OCI-LY3 (cell line): ENCODE measurements around the gene RHOC.

Experiments
- H2AFZ ChIP-seq: fragments of 200-600, 300-600 bp; shearing (Covaris generic); 2 replicates; pipeline ENCODE4 v1.6.0; 2014; ENCODE audit warnings: antibody characterized with exemption, low read depth, low read length
- H3K27ac ChIP-seq: fragments of 200-600, 300-600 bp; sonication (generic); 2 replicates; pipeline ENCODE4 v1.5.1; 2014; ENCODE audit warnings: mild to moderate bottlenecking, low read length, moderate library complexity, mixed read lengths
- H3K27me3 ChIP-seq: fragments of 200-600, 300-600 bp; sonication (generic); 2 replicates; pipeline ENCODE4 v1.6.1; 2014; ENCODE audit warnings: low read depth, low read length, mixed read lengths
- H3K36me3 ChIP-seq: fragments of 200-600, 300-600 bp; sonication (generic); replicated peaks from 2 replicates; pipeline ENCODE3; 2014; ENCODE audit warnings: low read depth, low read length, mixed read lengths
- H3K4me1 ChIP-seq: fragments of 300-600, 200-600 bp; sonication (generic); 2 replicates; pipeline ENCODE4 v1.6.1; 2014; ENCODE audit warnings: low read length, mixed read lengths
- H3K4me2 ChIP-seq: fragments of 200-600, 300-600 bp; sonication (generic); 2 replicates; pipeline ENCODE4 v1.6.1; 2014; ENCODE audit warnings: low read length, mixed read lengths
- H3K4me3 ChIP-seq: fragments of 300-600, 200-600 bp; sonication (generic); 2 replicates; pipeline ENCODE4 v1.5.1; 2014; ENCODE audit warnings: antibody characterized with exemption, mild to moderate bottlenecking, low read length, moderate library complexity
- H3K79me2 ChIP-seq: fragments of 300-600, 200-600 bp; shearing (Covaris generic); 2 replicates; pipeline ENCODE4 v1.6.1; 2014; ENCODE audit warnings: mild to moderate bottlenecking, low read length, mixed read lengths
- H3K9ac ChIP-seq: fragments of 300-600, 200-600 bp; shearing (Covaris generic); 2 replicates; pipeline ENCODE4 v1.6.0; 2014; ENCODE audit warnings: mild to moderate bottlenecking, low read length, moderate library complexity
- H3K9me3 ChIP-seq: fragments of 200-600, 300-600 bp; shearing (Covaris generic); 2 replicates; pipeline ENCODE4 v1.6.1; 2014; ENCODE audit warnings: low read length, mixed read lengths; ENCODE audit not compliant: insufficient read depth
- H4K20me1 ChIP-seq: fragments of 200-600, 300-600 bp; sonication (generic); 2 replicates; pipeline ENCODE4 v1.6.1; 2016; ENCODE audit warnings: low read length, mixed read lengths; ENCODE audit not compliant: insufficient read depth
- EZH2phosphoT487 ChIP-seq: fragments of 200-600 bp; shearing (Covaris generic); IDR thresholded peaks from 2 replicates; pipeline ENCODE4 v1.6.1; 2018; ENCODE audit warnings: antibody characterized with exemption, mixed run types, low read depth
- TF ChIP-seq, protein P1 (sequence below): fragments of 200-600, 300-600 bp; sonication (generic); IDR thresholded peaks from 2 replicates; pipeline ENCODE4 v1.5.1; 2014; ENCODE audit warnings: antibody characterized with exemption, low read length, low read depth

The RHOC gene

DNA sequence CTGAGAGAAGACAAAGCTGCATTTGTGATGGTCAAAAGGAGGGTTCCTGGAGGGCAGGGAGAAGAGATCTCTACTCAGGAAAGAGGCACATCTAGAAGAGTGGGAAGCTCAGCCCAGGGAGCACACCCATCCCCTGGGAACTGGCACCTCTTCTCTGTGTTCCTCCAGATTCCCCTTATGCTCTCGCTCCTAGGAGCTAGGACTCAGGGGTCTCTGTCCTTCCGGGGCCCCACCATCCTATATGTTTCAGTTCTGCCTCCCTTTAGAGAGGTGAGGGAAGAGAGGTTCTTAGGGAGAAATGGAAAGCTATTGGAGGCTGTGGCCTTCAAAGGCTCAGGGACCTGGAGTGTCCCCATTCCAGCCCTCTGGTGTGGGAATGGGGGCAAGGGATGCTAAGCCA lies 12.8 kb upstream of the RHOC start:
- peaks cover 25% of the 10 kb centered on the region for H3K4me1 ChIP-seq
- H3K4me2 ChIP-seq = no peak overlapping the region
- no peak for TF ChIP-seq EZH2phosphoT487
- TF ChIP-seq, protein P1, sequence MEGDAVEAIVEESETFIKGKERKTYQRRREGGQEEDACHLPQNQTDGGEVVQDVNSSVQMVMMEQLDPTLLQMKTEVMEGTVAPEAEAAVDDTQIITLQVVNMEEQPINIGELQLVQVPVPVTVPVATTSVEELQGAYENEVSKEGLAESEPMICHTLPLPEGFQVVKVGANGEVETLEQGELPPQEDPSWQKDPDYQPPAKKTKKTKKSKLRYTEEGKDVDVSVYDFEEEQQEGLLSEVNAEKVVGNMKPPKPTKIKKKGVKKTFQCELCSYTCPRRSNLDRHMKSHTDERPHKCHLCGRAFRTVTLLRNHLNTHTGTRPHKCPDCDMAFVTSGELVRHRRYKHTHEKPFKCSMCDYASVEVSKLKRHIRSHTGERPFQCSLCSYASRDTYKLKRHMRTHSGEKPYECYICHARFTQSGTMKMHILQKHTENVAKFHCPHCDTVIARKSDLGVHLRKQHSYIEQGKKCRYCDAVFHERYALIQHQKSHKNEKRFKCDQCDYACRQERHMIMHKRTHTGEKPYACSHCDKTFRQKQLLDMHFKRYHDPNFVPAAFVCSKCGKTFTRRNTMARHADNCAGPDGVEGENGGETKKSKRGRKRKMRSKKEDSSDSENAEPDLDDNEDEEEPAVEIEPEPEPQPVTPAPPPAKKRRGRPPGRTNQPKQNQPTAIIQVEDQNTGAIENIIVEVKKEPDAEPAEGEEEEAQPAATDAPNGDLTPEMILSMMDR = no peak
- no peaks in the 10 kb centered on the region for H4K20me1 ChIP-seq
- H3K4me3 ChIP-seq = no peak overlapping the region
- no peaks in the 10 kb centered on the region for H3K36me3 ChIP-seq
- H3K9me3 ChIP-seq = no peaks in the 10 kb centered on the region
- no peak overlapping the region for H3K27ac ChIP-seq
- H3K27me3 ChIP-seq = peaks cover 7% of the 10 kb centered on the region; the same call in 1 of the 2 replicates
- H3K9ac ChIP-seq = no peak overlapping the region
- H3K79me2 ChIP-seq = no peaks in the 10 kb centered on the region
- H2AFZ ChIP-seq = no peak overlapping the region

DNA sequence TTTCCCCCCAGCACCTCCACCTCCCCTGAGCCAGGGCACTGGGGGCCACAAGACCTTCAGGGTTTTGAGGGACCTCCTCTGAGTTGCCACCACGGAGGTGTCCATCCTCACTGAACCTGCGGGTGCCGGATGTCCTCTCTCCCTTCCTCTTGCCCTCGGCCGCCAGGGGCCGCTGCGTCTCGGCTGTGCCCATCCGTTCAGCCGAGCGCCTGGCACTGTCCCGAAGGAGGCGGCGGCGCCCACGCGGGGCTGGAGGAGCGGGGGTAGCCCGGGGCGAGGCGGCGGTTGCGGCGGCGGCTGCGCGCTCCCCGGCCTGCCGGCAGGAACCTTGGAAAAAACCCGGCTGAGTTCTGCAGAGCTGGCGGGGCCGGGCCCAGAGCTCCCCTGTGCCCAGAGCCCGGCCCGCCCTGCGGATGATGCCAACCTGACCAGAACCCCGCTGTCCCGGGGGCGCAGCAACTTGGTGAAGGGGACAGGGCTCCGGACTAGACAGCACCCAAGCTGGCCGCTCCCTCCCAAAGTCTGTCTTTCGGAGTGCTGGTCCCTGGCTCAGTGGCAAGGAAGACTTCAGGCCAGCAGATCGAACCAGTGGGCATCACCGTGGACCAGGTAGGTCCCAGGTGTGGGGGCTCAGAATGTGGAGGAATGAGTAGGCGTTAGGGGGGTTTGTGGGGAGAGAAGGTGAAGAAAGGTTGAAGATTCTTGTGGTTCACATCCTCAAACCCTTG lies 11.9 kb upstream of the RHOC start:
- H3K4me1 ChIP-seq = peaks cover 29% of the 10 kb centered on the region
- H3K9ac ChIP-seq = no peak overlapping the region
- peak overlapping the region; percentile 66 for H3K4me3 ChIP-seq
- H3K79me2 ChIP-seq = no peaks in the 10 kb centered on the region
- H2AFZ ChIP-seq = no peak overlapping the region
- peaks cover 7% of the 10 kb centered on the region; the same call in 1 of the 2 replicates for H3K27me3 ChIP-seq
- H3K36me3 ChIP-seq = no peaks in the 10 kb centered on the region
- H4K20me1 ChIP-seq = no peaks in the 10 kb centered on the region
- H3K27ac ChIP-seq = no peak overlapping the region
- no peak for TF ChIP-seq EZH2phosphoT487
- TF ChIP-seq, protein P1 = peak; percentile 70
- peak overlapping the region; percentile 76 for H3K4me2 ChIP-seq
- no peaks in the 10 kb centered on the region for H3K9me3 ChIP-seq

DNA sequence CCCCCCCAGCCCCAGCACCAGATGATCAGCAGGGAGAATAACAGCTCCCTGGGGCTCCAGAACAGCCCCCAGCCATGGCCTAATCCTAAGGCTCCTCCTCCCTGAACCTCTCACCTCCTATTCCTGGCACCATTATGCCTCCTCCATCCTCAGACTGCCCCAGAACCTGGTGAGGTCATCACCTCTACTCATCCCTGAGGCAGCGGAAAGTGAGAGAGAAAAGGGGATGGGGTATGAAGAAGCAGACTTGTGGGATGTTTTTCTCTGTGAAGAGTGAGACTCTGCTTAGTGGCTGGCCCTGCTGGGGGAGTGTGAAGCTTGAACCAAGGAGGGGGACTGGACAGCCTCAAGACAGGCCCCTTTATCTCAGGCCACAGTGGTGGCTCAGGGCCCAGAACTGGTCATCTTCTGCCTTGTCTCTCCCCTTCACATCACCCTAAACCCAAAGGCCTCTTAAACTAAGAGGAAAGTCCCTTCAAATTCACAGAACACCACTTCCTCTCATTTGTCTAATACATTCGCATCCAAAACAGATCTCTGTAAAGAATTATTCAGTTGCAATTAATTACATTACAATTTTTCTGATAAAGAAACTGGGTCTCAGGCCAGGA lies 10.4 kb upstream of the RHOC start:
- Histone ChIP-seq H3K79me2 (no peaks in the 10 kb centered on the region), H4K20me1 (no peaks in the 10 kb centered on the region), H3K4me1 (peaks cover 36% of the 10 kb centered on the region), H3K4me2 (peak overlapping the region; percentile 43), H3K27me3 (peaks cover 7% of the 10 kb centered on the region; the same call in 1 of the 2 replicates), H3K36me3 (no peaks in the 10 kb centered on the region), H3K27ac (no peak overlapping the region), H3K9me3 (no peaks in the 10 kb centered on the region), H3K4me3 (no peak overlapping the region), H3K9ac (no peak overlapping the region; the same call in 1 of the 2 replicates), H2AFZ (no peak overlapping the region)
- TF ChIP-seq EZH2phosphoT487 = no peak
- TF ChIP-seq, protein P1 = no peak

DNA sequence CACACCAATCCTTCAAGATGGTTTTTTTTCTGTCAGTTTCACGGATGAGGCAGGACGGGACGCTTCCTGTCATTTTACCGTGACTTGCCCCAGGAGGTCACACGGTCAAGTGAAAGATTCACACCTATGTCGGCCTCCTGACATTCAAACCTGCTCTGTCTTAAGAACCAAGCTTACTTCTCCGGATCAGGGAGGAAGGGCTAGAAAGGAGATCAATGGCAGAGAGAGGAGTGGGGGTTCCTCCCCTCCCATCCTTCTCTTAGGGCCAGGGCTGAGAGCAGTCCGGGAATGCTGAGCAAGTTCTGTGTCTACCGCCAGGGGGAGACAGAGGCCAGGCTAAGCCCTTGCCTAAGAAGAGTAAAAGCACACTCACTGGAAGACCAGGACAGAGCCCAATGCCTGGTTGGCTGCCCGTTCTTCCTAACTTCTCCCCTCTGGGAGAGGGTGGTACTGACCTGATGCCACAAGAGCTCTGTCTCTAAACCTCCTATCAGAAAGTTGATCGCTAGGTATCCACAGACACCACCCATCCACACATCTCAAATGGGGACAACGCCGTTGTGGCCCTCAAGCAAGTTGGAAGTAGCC lies 9.3 kb upstream of the RHOC start:
- Histone ChIP-seq H4K20me1 (no peaks in the 10 kb centered on the region), H3K4me1 (peaks cover 36% of the 10 kb centered on the region), H3K4me2 (peak overlapping the region; percentile 89), H3K27ac (no peak overlapping the region), H3K9ac (peak overlapping the region; percentile 37), H2AFZ (no peak overlapping the region), H3K27me3 (peaks cover 7% of the 10 kb centered on the region; the same call in 1 of the 2 replicates), H3K79me2 (no peaks in the 10 kb centered on the region), H3K36me3 (no peaks in the 10 kb centered on the region), H3K4me3 (peak overlapping the region; percentile 95), H3K9me3 (no peaks in the 10 kb centered on the region)
- TF ChIP-seq, protein P1 = peak; percentile 82
- no peak for TF ChIP-seq EZH2phosphoT487
